Placental pericyte (primary cell): ENCODE results near the gene TMBIM4. TPM values are rescaled to one million over a fixed set of nuclear protein-coding genes. Genes with fewer than 3 reads are reported as not detected.

ENCODE experiments used
- total RNA-seq: library from RNA; depleted of rRNA; stranded (reverse); fragments of >200 nt; gene quantifications from 2 replicates; pipeline ENCODE4 v1.2.3, GENCODE V29; 2012

Gene TMBIM4, protein sequence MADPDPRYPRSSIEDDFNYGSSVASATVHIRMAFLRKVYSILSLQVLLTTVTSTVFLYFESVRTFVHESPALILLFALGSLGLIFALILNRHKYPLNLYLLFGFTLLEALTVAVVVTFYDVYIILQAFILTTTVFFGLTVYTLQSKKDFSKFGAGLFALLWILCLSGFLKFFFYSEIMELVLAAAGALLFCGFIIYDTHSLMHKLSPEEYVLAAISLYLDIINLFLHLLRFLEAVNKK
- total RNA-seq = 103 and 118 TPM in 2 replicates

DNA sequence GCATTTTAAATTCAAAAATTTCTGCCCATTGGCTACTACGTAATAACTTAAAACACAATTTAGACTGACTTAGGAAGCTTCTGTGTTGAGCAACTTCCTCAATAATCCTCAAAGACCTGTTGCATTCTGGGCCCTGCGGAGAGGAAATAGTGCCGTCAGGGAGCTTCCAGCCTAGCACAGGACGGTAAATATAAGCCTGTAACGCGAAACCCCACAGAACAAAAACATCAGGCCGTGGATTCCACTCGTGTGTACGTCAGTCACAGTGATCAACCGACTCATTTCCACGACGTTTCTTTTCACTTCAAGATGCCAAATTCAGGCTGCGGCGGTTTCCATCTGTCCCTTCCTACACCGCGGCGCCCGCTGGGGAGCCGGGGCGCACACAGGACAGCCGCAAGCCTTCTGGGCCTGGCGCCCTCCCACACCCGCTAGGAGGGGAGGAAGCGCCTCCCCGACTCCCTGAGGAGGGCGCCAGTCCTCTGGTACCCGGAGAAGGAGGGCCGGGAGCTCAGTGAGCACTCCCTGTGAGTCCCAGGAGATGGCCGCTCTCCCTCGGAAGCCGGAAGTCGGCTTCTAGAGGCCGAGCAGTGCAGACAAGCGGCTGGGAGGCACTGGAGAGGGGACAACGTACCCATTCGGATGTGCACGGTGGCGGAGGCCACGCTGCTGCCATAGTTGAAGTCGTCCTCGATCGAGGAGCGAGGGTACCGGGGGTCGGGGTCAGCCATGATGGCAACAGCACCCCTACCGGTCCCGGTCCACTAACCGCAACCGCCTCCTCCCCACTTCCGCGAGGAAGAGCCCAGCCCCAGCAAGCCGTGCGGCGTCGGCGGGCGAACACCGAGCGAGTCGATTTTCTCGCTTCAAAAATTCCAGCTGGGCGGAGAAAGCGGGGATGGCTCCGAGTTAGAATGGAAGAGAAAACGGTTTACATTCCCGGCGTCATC lies at the start of gene TMBIM4:
Gene TMBIM4 (minus strand): TSS at position 776 of the 950 bp plus-strand sequence. CDS start 45 bp downstream, at position 731.

DNA sequence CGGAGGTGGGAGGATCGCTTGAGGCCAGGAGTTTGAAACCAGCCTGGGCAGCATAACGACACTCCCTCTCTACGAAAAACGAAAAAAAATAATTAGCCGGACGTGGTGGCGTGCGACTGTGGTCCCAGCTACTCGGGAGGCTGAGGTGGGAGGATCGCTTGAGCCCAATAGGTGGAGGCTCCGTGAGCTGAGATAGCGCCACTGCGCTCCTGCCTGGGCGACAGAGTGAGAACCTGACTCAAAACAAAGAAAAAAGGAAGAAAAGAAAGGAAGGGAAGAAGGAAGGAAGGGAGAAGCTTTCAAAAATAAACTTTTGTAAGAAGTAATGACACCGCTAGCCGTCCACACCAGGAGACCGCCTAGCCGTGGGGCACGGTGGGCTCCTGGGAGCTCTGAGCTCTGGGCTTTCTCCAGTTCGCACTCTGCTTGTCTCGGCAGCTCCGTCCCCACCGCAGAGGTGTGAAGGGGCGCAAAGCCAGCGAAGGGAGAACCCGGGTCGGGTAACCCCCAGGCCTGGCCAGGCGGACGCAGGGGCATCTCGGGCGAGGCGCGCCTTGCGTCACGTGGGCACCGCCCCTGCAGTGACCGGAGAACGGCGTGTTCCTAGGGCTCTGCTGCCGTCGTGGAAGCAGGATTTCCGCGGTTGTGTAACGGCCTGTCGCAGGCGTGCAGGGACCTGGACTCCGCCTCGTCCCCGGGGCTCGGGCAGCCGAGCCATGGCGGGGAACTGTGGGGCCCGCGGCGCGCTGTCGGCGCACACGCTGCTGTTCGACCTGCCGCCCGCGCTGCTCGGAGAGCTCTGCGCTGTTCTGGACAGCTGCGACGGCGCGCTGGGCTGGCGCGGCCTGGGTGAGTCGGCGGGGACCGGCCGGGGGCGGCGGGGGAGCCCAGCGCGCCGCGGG lies 19.0 kb upstream of the TMBIM4 start, which contains the start of gene IRAK3:
Gene IRAK3 (plus strand): TSS at position 631 of the 902 bp plus-strand sequence. CDS start 86 bp downstream, at position 717.

GRCh38 chr12:66130267-66131066 lies 39.3 kb downstream of the TMBIM4 start, which contains the start of gene LLPH:
Gene LLPH, minus strand, starts transcription at chr12:66130750. Its CDS starts 1,644 bp downstream, at chr12:66129106.

Other genes with a start within 250 kb of the TMBIM4 start
- gene LLPH, start 39.2 kb downstream of the TMBIM4 start, total RNA-seq = 3.3 TPM in 2 replicates
- gene IRAK3, start 19.2 kb upstream of the TMBIM4 start, total RNA-seq = 5.9 and 6.4 TPM in 2 replicates
- gene HELB, start 132.5 kb upstream of the TMBIM4 start, total RNA-seq = 3.4 and 3.5 TPM in 2 replicates